ENCODE results near the gene ZNF827. TPM values are rescaled to one million over a fixed set of nuclear protein-coding genes. Genes with fewer than 3 reads are reported as not detected.
A peak's percentile ranks its signal among the peaks of the same experiment; 100 is the strongest.

The ZNF827 gene
- total RNA-seq, 1 experiment from 2014 or later = 29.4 TPM

GRCh38 chr4:145775406-145775805 lies 163.2 kb downstream of the ZNF827 start:
- H4K20me1 ChIP-seq (ENCODE audit: control insufficient read depth, insufficient read depth, insufficient read length) = peaks cover 3% of the 10 kb centered on the region
- DNase-seq = no peak
- H4K8ac ChIP-seq (replicated peaks; ENCODE audit: insufficient read length, low read depth, low read length) = no peak overlapping the region
- H3K4me2 ChIP-seq (ENCODE audit: insufficient read depth, insufficient read length, low read length) = no peak overlapping the region
- no peak overlapping the region; a peak in 1 of 7 replicates for H3K27ac Mint-ChIP-seq
- no peak overlapping the region for H3K18ac ChIP-seq (ENCODE audit: insufficient read length, low read depth, low read length)
- H3K4me3 Mint-ChIP-seq = no peak overlapping the region
- H3K23ac ChIP-seq (ENCODE audit: insufficient read length, low read depth, low read length) = no peak overlapping the region
- H2AFZ ChIP-seq (ENCODE audit: low read length) = no peak overlapping the region
- no peaks in the 10 kb centered on the region for H3K79me2 ChIP-seq (ENCODE audit: insufficient read depth, low read length)
- no peak overlapping the region for H2BK12ac ChIP-seq (ENCODE audit: insufficient read length, low read depth, low read length)
- H2BK15ac ChIP-seq (ENCODE audit: low read depth, low read length) = no peak overlapping the region
- no peak overlapping the region for H3K56ac ChIP-seq (ENCODE audit: insufficient read length, low read depth, low read length)
- TF ChIP-seq CTCF (conservative IDR thresholded peaks at IDR 0.05) = peak; percentile 37; the same call in 2 of the 3 replicates
- H3K9me3 ChIP-seq (ENCODE audit: control insufficient read depth, low read depth, low read length) = no peaks in the 10 kb centered on the region
- H3K79me1 ChIP-seq (ENCODE audit: insufficient read depth, low read depth, low read length, poor library complexity, severe bottlenecking) = no peaks in the 10 kb centered on the region
- H3K14ac ChIP-seq (ENCODE audit: insufficient read depth, low read length) = no peak overlapping the region
- H3K4me1 Mint-ChIP-seq = peaks cover 9 to 13% of the 10 kb centered on the region in 2 experiments
- no peak overlapping the region for H3K9ac ChIP-seq (ENCODE audit: extremely low read depth, insufficient read length, low read length)
- H2BK20ac ChIP-seq (ENCODE audit: low read depth, low read length, poor library complexity, severe bottlenecking) = no peak overlapping the region
- no peak overlapping the region for H3K4ac ChIP-seq (ENCODE audit: low read depth, low read length)
- no peaks in the 10 kb centered on the region for H3K27me3 Mint-ChIP-seq (ENCODE audit: low read depth)
- H3K27ac ChIP-seq (ENCODE audit: insufficient read length, low read depth, low read length) = no peak overlapping the region
- H3T11ph ChIP-seq (ENCODE audit: low read length) = no peak overlapping the region
- H3K9me3 Mint-ChIP-seq = no peaks in the 10 kb centered on the region
- no peaks in the 10 kb centered on the region for H3K27me3 ChIP-seq (ENCODE audit: insufficient read depth, low read length)
- no peak overlapping the region for H2BK5ac ChIP-seq (ENCODE audit: insufficient read length, low read length)
- H3K23me2 ChIP-seq (ENCODE audit: insufficient read length, low read depth, low read length, poor library complexity, severe bottlenecking) = no peaks in the 10 kb centered on the region
- no CpG with 5 or more reads among the region's 3 CpGs for WGBS (ENCODE audit: extremely low coverage, insufficient read length, low lambda C conversion rate)
- no peak overlapping the region for H4K91ac ChIP-seq (ENCODE audit: insufficient read length, low read depth, low read length)
- H2AK5ac ChIP-seq (ENCODE audit: insufficient read length, low read length) = no peak overlapping the region
- H4K5ac ChIP-seq (ENCODE audit: insufficient read length, low read depth, low read length) = no peak overlapping the region
- no peak overlapping the region for H2BK120ac ChIP-seq (ENCODE audit: low read depth, low read length, poor library complexity, severe bottlenecking)
- H3K36me3 Mint-ChIP-seq (ENCODE audit: insufficient read depth in 1 of 3, low read depth in 3 of 3) = peaks cover 18 to 71% (median 55%) of the 10 kb centered on the region in 3 experiments
- no peaks in the 10 kb centered on the region; the same call in 1 of the 2 replicates for H3K4me1 ChIP-seq (ENCODE audit: insufficient read depth, low read length)

All from H9 (cell line).